Suprapubic skin (tissue), 4 donors: ENCODE measurements around the gene SKAP1.

Experiments used
- CTCF ChIP-seq, 2 donors: fragments of 200-600 bp in 1 of 2; fragments of 450-650 bp in 1 of 2; sonication (generic) in 1 of 2; IDR thresholded peaks; one replicate each; pipeline ENCODE4 v1.5.1; 2016 to 2019; ENCODE audit warnings: antibody characterized with exemption in 2 of 2, mild to moderate bottlenecking in 1 of 2, moderate library complexity in 1 of 2
- POLR2A ChIP-seq, 2 donors: fragments of 450-650 bp; IDR thresholded peaks; one replicate each; pipeline ENCODE4 v1.6.1; 2017; ENCODE audit warnings: antibody characterized with exemption in 2 of 2, mild to moderate bottlenecking in 2 of 2, moderate library complexity in 2 of 2
- POLR2AphosphoS5 ChIP-seq, 3 donors: sonication (generic); formaldehyde crosslinking; IDR thresholded peaks; one replicate each; pipeline ENCODE4 v1.6.1; 2017; ENCODE audit warnings: antibody characterized with exemption in 3 of 3

- TF ChIP-seq POLR2A (IDR thresholded peaks at IDR 0.05) (no peak), CTCF (IDR thresholded peaks at IDR 0.05) (no peak), POLR2AphosphoS5 (IDR thresholded peaks at IDR 0.05) (no peak)
Measured at GRCh38 chr17:48149787-48150463, 280.1 kb downstream of the SKAP1 start.
